ENCODE measurements around the gene NMBR.

Gene NMBR

GRCh38 chr6:142187209-142187608, 40.3 kb upstream of the NMBR start:
- H3K4me3 ChIP-seq (ENCODE audit: low read length) = no peak overlapping the region
- no peak for TF ChIP-seq CTCF (conservative IDR thresholded peaks at IDR 0.05; ENCODE audit: low read depth, low read length)
- DNase-seq (ENCODE audit: low read depth) = peak; percentile 11

DNA sequence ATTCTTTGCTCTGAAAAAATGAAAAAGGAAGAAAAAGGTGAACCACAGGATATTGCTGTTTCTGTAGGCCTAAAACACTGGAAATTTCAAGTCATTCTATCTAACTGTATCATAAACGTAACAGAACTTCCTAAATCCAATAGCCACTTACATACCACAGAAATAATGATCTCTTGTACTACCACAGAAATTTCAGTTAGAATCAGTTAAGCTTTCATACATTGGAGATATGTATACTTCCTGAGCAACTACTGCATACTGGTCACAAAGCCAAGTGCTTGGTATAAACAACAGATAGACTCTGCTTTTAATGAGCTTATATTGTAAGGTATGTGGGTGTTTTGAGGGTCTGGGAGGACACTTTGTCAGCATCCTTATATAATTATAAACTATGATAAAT, 38.7 kb upstream of the NMBR start:
- H3K4me3 ChIP-seq (ENCODE audit: low read length) = no peak overlapping the region
- DNase-seq (ENCODE audit: low read depth) = no peak
- TF ChIP-seq CTCF (conservative IDR thresholded peaks at IDR 0.05; ENCODE audit: low read depth, low read length) = no peak

DNA sequence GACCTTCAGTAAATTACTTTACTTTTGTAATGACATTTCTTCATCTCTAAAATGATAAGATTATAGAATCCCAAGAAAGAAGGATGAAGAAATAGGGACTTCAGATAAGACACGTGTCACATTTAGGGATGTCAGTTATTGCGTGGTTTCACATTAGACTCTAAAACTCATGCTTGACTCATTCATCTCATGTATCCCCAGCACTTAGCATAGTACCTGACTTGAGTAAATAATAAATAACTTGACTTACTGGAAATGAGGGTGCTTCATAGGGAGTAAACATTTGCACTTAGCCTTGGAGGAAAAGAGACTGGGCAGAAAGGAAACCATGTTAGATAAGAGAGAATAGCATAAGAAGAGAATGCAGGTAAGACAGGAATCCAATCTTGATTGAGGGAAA, 37.4 kb upstream of the NMBR start:
- no peak for TF ChIP-seq CTCF (conservative IDR thresholded peaks at IDR 0.05; ENCODE audit: low read depth, low read length)
- DNase-seq (ENCODE audit: low read depth) = no peak
- no peak overlapping the region for H3K4me3 ChIP-seq (ENCODE audit: low read length)

DNA sequence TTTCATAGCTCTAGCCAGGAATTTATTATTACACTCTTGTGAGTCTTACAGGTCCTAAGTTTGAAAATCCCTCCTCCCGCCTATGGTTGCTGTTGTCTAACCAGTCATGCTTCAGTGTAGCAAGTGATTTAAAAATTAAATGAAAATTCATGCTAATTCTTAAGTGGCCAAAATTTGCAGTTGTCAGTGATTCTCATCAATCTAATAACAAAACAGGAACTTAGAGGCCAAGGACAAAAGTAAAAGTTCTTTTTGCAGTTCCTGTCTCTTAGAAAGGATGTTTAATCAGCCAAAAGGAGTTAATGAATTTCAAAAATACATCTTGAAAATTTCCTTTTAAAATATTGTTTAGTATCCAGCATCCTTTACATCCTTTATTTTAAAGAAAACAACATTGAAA, 36.4 kb upstream of the NMBR start:
- no peak for TF ChIP-seq CTCF (conservative IDR thresholded peaks at IDR 0.05; ENCODE audit: low read depth, low read length)
- no peak for DNase-seq (ENCODE audit: low read depth)
- no peak overlapping the region for H3K4me3 ChIP-seq (ENCODE audit: low read length)

GRCh38 chr6:142182004-142182403, 35.1 kb upstream of the NMBR start:
- no peak overlapping the region for H3K4me3 ChIP-seq (ENCODE audit: low read length)
- no peak for TF ChIP-seq CTCF (conservative IDR thresholded peaks at IDR 0.05; ENCODE audit: low read depth, low read length)
- no peak for DNase-seq (ENCODE audit: low read depth)

DNA sequence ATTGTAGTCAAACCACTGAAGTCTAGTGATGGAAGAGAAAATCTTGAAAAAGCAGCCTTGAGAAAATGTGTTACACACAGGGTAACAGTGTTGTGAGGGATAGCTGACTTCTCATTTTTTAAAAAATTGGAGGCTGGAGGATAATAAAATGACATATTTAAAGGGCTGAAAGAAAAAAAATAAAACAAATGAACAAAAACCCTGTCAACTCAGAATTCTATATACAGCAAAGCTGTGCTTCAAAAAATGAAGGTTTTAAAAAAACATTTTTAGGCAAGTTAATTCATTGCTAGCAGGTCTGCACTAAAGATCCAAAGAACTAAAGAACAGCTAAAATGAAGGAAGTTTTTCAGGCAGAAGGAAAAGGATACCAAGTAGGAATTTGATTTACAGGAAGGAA, 31.2 kb upstream of the NMBR start:
- TF ChIP-seq CTCF (conservative IDR thresholded peaks at IDR 0.05; ENCODE audit: low read depth, low read length) = no peak
- no peak for DNase-seq (ENCODE audit: low read depth)

GRCh38 chr6:142174703-142175102, 27.8 kb upstream of the NMBR start:
- no peak overlapping the region for H3K4me3 ChIP-seq (ENCODE audit: low read length)
- no peak for DNase-seq (ENCODE audit: low read depth)
- TF ChIP-seq CTCF (conservative IDR thresholded peaks at IDR 0.05; ENCODE audit: low read depth, low read length) = no peak

More for the DNA sequence above, 31.2 kb upstream of the NMBR start:
- H3K4me3 ChIP-seq (ENCODE audit: low read length) = no peak overlapping the region

Data from retinal pigment epithelial cell (primary cell).